NCI-H1105 treated with DMSO at 0.1 percent for 48 hours (cell line): ENCODE measurements around the gene GSTO1.
A peak's percentile ranks its signal among the peaks of the same experiment; 100 is the strongest.
"Not testable (repeated sequence)": the region's sequence is repeated elsewhere in the genome, so short reads cannot be mapped to it uniquely, and the experiment has no call there.

Experiments used
- DNase-seq: peaks from one replicate; lab custom pipeline; 2025; lab: John Stamatoyannopoulos, UW

GSTO1 gene

GRCh38 chr10:104254493-104255310 lies at the start of gene GSTO1:
TSS of gene GSTO1 (plus strand) at chr10:104254892. CDS start at chr10:104254929, 37 bp downstream.
- DNase-seq, result no peak

GRCh38 chr10:104208730-104209129 lies 46.0 kb upstream of the GSTO1 start:
- DNase-seq, result no peak

GRCh38 chr10:104209575-104210198 lies 45.0 kb upstream of the GSTO1 start:
- DNase-seq, result peak; percentile 15

GRCh38 chr10:104216631-104217030 lies 38.1 kb upstream of the GSTO1 start:
- DNase-seq, result no peak

- no peak for DNase-seq
Measured at GRCh38 chr10:104218751-104219150, 35.9 kb upstream of the GSTO1 start.

- no peak for DNase-seq
Measured at GRCh38 chr10:104220522-104220921, 34.2 kb upstream of the GSTO1 start.

- DNase-seq, result no peak
Measured at GRCh38 chr10:104223304-104223703, 31.4 kb upstream of the GSTO1 start.

- DNase-seq, result no peak
Measured at GRCh38 chr10:104230490-104230889, 24.2 kb upstream of the GSTO1 start.

- peak; percentile 86 for DNase-seq
Measured at GRCh38 chr10:104231784-104232612, 22.7 kb upstream of the GSTO1 start, which contains the start of gene CFAP43. TSS of gene CFAP43 (minus strand) at chr10:104232364. CDS start at chr10:104232246, 118 bp downstream.

GRCh38 chr10:104232613-104233102 lies 22.0 kb upstream of the GSTO1 start:
- DNase-seq, result no peak

- no peak for DNase-seq
Measured at GRCh38 chr10:104233817-104234216, 20.9 kb upstream of the GSTO1 start.

- DNase-seq, result no peak
Measured at GRCh38 chr10:104234934-104235333, 19.8 kb upstream of the GSTO1 start.

- DNase-seq, result no peak
Measured at GRCh38 chr10:104235801-104236200, 18.9 kb upstream of the GSTO1 start.

- DNase-seq, result no peak
Measured at GRCh38 chr10:104240078-104240477, 14.6 kb upstream of the GSTO1 start.

- no peak for DNase-seq
Measured at GRCh38 chr10:104242545-104242944, 12.1 kb upstream of the GSTO1 start.

- DNase-seq, result not testable (repeated sequence)
Measured at GRCh38 chr10:104243009-104243408, 11.7 kb upstream of the GSTO1 start.

GRCh38 chr10:104243512-104243911 lies 11.2 kb upstream of the GSTO1 start:
- DNase-seq, result no peak

- DNase-seq, result no peak
Measured at GRCh38 chr10:104245066-104245632, 9.5 kb upstream of the GSTO1 start.

- no peak for DNase-seq
Measured at GRCh38 chr10:104246976-104247375, 7.7 kb upstream of the GSTO1 start.

- DNase-seq, result no peak
Measured at GRCh38 chr10:104247513-104248146, 7.1 kb upstream of the GSTO1 start.

GRCh38 chr10:104248931-104249330 lies 5.8 kb upstream of the GSTO1 start:
- DNase-seq, result not testable (repeated sequence)
